PC-3 (cell line): ENCODE results near the gene RFK.

ENCODE experiments used
- EZH2phosphoT487 ChIP-seq: fragments of 300-600 bp; sonication (generic); IDR thresholded peaks from 2 replicates; pipeline ENCODE4 v1.6.1; 2018; ENCODE audit warnings: mild to moderate bottlenecking, antibody characterized with exemption, low read length, borderline replicate concordance
- TF ChIP-seq, protein P1 (sequence below): fragments of 300-600 bp; sonication (generic); conservative IDR thresholded peaks from 2 replicates; pipeline ENCODE4 v1.5.1; 2017; ENCODE audit warnings: antibody characterized with exemption, low read depth, mild to moderate bottlenecking, low read length

DNA sequence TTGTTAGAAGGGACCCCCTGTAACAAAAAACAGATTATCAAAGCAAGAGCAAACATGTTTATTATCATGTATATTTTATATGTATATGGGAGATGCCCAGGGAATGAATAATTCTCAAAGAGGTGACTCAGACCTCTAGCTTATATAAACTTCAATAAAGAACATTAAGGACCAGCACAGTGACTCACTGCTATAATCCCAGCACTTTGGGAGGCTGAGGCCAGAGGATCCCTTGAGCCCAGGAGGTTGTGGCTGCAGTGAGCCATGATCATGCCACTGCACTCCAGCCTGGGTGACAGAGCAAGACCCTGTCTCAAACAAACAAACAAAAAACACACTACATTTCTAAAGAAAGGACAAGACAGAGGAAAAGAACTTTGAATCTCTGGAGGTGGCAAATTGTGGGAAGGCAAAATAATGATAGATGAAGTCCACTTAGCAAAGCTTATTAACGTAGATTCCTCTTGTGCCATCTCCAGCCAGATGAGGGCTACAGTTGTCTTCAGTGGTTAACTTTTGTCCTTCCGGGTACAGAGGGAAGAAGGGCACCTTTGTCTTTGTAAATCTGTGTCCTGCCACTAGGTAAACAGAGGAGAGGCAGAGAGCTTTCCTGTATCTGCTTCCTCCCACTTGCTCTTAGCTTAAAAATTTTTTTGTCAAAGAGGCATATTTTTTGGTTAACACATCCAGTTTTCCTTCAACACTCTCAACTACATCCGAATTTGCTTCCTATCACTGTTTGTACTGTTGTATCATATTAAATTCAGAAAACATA, 7.5 kb upstream of the RFK start:
- no peak for TF ChIP-seq EZH2phosphoT487
- TF ChIP-seq, protein P1, sequence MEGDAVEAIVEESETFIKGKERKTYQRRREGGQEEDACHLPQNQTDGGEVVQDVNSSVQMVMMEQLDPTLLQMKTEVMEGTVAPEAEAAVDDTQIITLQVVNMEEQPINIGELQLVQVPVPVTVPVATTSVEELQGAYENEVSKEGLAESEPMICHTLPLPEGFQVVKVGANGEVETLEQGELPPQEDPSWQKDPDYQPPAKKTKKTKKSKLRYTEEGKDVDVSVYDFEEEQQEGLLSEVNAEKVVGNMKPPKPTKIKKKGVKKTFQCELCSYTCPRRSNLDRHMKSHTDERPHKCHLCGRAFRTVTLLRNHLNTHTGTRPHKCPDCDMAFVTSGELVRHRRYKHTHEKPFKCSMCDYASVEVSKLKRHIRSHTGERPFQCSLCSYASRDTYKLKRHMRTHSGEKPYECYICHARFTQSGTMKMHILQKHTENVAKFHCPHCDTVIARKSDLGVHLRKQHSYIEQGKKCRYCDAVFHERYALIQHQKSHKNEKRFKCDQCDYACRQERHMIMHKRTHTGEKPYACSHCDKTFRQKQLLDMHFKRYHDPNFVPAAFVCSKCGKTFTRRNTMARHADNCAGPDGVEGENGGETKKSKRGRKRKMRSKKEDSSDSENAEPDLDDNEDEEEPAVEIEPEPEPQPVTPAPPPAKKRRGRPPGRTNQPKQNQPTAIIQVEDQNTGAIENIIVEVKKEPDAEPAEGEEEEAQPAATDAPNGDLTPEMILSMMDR = no peak
